ENCODE measurements around the gene FRYL.

Gene FRYL

GRCh38 chr4:48792348-48793006 is 12.4 kb upstream of the FRYL start:
- Histone ChIP-seq H3K27me3 (ENCODE audit: insufficient read depth, poor library complexity, severe bottlenecking) (no peaks in the 10 kb centered on the region), H3K36me3 (ENCODE audit: low read depth) (no peaks in the 10 kb centered on the region), H3K27ac (ENCODE audit: poor library complexity, severe bottlenecking) (no peak overlapping the region), H3K9me3 (ENCODE audit: severe bottlenecking) (no peaks in the 10 kb centered on the region), H3K4me1 (ENCODE audit: insufficient read depth, poor library complexity, severe bottlenecking) (no peaks in the 10 kb centered on the region), H3K4me3 (ENCODE audit: severe bottlenecking) (no peak overlapping the region)
- ATAC-seq (ENCODE audit: low read depth) = no peak
- TF ChIP-seq CTCF (IDR thresholded peaks at IDR 0.05; ENCODE audit: poor library complexity, severe bottlenecking) = no peak
- DNase-seq (ENCODE audit: low spot score) = no peak

GRCh38 chr4:48791313-48791712 is 11.2 kb upstream of the FRYL start:
- no peak overlapping the region for H3K27ac ChIP-seq (ENCODE audit: poor library complexity, severe bottlenecking)
- H3K4me1 ChIP-seq (ENCODE audit: insufficient read depth, poor library complexity, severe bottlenecking) = no peaks in the 10 kb centered on the region
- no peak for TF ChIP-seq CTCF (IDR thresholded peaks at IDR 0.05; ENCODE audit: poor library complexity, severe bottlenecking)
- H3K36me3 ChIP-seq (ENCODE audit: low read depth) = no peaks in the 10 kb centered on the region
- DNase-seq (ENCODE audit: low spot score) = no peak
- H3K9me3 ChIP-seq (ENCODE audit: severe bottlenecking) = no peaks in the 10 kb centered on the region
- H3K4me3 ChIP-seq (ENCODE audit: severe bottlenecking) = no peak overlapping the region
- H3K27me3 ChIP-seq (ENCODE audit: insufficient read depth, poor library complexity, severe bottlenecking) = no peaks in the 10 kb centered on the region
- ATAC-seq (ENCODE audit: low read depth) = no peak

GRCh38 chr4:48790561-48790960 is 10.5 kb upstream of the FRYL start:
- no peaks in the 10 kb centered on the region for H3K9me3 ChIP-seq (ENCODE audit: severe bottlenecking)
- TF ChIP-seq CTCF (IDR thresholded peaks at IDR 0.05; ENCODE audit: poor library complexity, severe bottlenecking) = no peak
- H3K4me1 ChIP-seq (ENCODE audit: insufficient read depth, poor library complexity, severe bottlenecking) = no peaks in the 10 kb centered on the region
- no peak overlapping the region for H3K4me3 ChIP-seq (ENCODE audit: severe bottlenecking)
- no peak for DNase-seq (ENCODE audit: low spot score)
- no peaks in the 10 kb centered on the region for H3K27me3 ChIP-seq (ENCODE audit: insufficient read depth, poor library complexity, severe bottlenecking)
- ATAC-seq (ENCODE audit: low read depth) = no peak
- H3K36me3 ChIP-seq (ENCODE audit: low read depth) = no peaks in the 10 kb centered on the region
- H3K27ac ChIP-seq (ENCODE audit: poor library complexity, severe bottlenecking) = no peak overlapping the region

GRCh38 chr4:48787056-48787455 is 7.0 kb upstream of the FRYL start:
- no peaks in the 10 kb centered on the region for H3K9me3 ChIP-seq (ENCODE audit: severe bottlenecking)
- no peaks in the 10 kb centered on the region for H3K4me1 ChIP-seq (ENCODE audit: insufficient read depth, poor library complexity, severe bottlenecking)
- no peak for DNase-seq (ENCODE audit: low spot score)
- no peak for ATAC-seq (ENCODE audit: low read depth)
- H3K36me3 ChIP-seq (ENCODE audit: low read depth) = no peaks in the 10 kb centered on the region
- TF ChIP-seq CTCF (IDR thresholded peaks at IDR 0.05; ENCODE audit: poor library complexity, severe bottlenecking) = no peak
- H3K27ac ChIP-seq (ENCODE audit: poor library complexity, severe bottlenecking) = no peak overlapping the region
- no peaks in the 10 kb centered on the region for H3K27me3 ChIP-seq (ENCODE audit: insufficient read depth, poor library complexity, severe bottlenecking)
- H3K4me3 ChIP-seq (ENCODE audit: severe bottlenecking) = no peak overlapping the region

GRCh38 chr4:48786549-48786948 is 6.5 kb upstream of the FRYL start:
- ATAC-seq (ENCODE audit: low read depth) = no peak
- H3K4me3 ChIP-seq (ENCODE audit: severe bottlenecking) = no peak overlapping the region

More at GRCh38 chr4:48786549-48786948, 6.5 kb upstream of the FRYL start:
- TF ChIP-seq CTCF (IDR thresholded peaks at IDR 0.05; ENCODE audit: poor library complexity, severe bottlenecking) = no peak
- Histone ChIP-seq H3K9me3 (ENCODE audit: severe bottlenecking) (no peaks in the 10 kb centered on the region), H3K27me3 (ENCODE audit: insufficient read depth, poor library complexity, severe bottlenecking) (no peaks in the 10 kb centered on the region), H3K4me1 (ENCODE audit: insufficient read depth, poor library complexity, severe bottlenecking) (peaks cover 4% of the 10 kb centered on the region), H3K36me3 (ENCODE audit: low read depth) (no peaks in the 10 kb centered on the region), H3K27ac (ENCODE audit: poor library complexity, severe bottlenecking) (no peak overlapping the region)
- DNase-seq (ENCODE audit: low spot score) = no peak

Measured in RWPE2 (cell line).